A549 (cell line): Measurements from ENCODE around the gene DNAJC7.

Experiments
- CHD4 ChIP-seq: fragments of 200-600 bp; sonication (generic); IDR thresholded peaks from 2 replicates; pipeline ENCODE4 v1.6.1; 2016; ENCODE audit warnings: antibody characterized with exemption, mild to moderate bottlenecking, borderline replicate concordance
- EHMT2 ChIP-seq: fragments of 200-600 bp; sonication (generic); IDR thresholded peaks from 2 replicates; pipeline ENCODE4 v1.6.1; 2016; ENCODE audit warnings: antibody characterized with exemption, low read depth, mild to moderate bottlenecking, moderate library complexity
- MYC ChIP-seq: IDR thresholded peaks from 2 replicates; pipeline ENCODE4 v1.6.1; 2012; ENCODE audit warnings: mild to moderate bottlenecking, inconsistent platforms, low read length, improper control_type of control experiment, borderline replicate concordance
- RAD21 ChIP-seq, 2 experiments: fragments of >200 bp in 1 of 2; sonication (Bioruptor Twin) in 1 of 2; formaldehyde crosslinking in 1 of 2; IDR thresholded peaks in 1 of 2; conservative IDR thresholded peaks in 1 of 2; 2 replicates in 1 of 2; 3 replicates in 1 of 2; pipeline ENCODE4 v1.6.1; 2012 to 2018; ENCODE audit warnings: inconsistent platforms in 1 of 2
- RFX5 ChIP-seq: fragments of 450-650 bp; IDR thresholded peaks from 2 replicates; pipeline ENCODE4 v1.7.1; 2014; ENCODE audit warnings: antibody characterized with exemption, mild to moderate bottlenecking, moderate library complexity
- SREBF2 ChIP-seq: fragments of 450-650 bp; IDR thresholded peaks from 2 replicates; pipeline ENCODE4 v1.6.1; 2014; ENCODE audit warnings: mild to moderate bottlenecking, moderate library complexity
- TF ChIP-seq, protein P1 (sequence below): fragments of >200 bp; sonication (Bioruptor Twin); formaldehyde crosslinking; IDR thresholded peaks from 3 replicates; pipeline ENCODE4 v1.5.1; 2016
- TF ChIP-seq, protein P2 (sequence below): fragments of 450-650 bp; IDR thresholded peaks from 2 replicates; pipeline ENCODE4 v1.6.1; 2014; ENCODE audit warnings: antibody characterized with exemption

DNA sequence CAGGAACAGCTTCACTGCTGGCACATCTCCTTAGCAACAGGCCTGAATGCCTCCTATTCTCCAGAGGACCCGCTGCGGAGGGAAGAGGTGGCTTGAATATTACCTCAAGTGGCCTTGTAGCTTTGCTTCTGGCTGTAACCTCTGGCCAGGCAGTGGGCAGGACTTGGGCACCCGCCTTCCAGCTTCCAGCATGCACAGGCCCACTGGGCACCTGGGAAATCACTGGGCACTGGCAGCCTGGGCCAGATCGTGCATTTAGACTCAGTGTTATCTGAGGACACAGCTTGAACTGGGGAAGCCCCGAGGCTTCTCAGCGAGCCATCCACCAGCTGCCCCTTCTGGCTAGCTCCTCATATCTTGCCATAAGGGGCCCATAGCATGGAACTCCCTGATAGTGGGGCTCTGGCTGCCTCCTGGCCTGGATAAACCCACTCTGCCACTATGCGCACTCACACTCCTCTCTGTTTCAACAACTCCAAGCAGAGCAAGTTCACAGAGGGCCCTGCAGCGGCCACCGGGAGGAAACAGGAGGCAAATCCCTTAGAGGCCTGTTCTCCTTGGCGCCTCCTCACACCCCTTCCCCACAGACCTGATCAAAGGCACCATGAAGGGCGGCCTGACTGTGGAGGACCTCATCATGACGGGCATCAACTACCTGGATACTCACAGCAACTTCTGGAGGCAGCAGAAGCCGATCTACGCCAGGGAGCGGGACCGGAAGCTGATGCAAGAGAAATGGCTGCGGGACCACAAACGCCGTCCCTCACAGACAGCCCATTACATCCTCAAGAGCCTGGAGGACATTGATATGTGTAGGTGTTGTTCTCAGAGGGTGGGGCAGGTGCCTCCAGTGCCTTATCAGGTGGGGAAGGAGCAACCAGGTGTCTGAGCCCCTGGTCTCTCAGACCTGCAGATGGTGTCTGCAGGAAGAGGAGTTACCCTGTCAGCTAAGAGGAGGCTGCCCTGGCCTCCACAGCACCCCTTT is 79.0 kb downstream of the DNAJC7 start:
- TF ChIP-seq RAD21 (conservative IDR thresholded peaks at IDR 0.05 in 1 of 2, IDR thresholded peaks at IDR 0.05 in 1 of 2) (no peak), RFX5 (no peak), EHMT2 (no peak), SREBF2 (no peak), CHD4 (no peak), MYC (no peak)
- TF ChIP-seq, protein P1, sequence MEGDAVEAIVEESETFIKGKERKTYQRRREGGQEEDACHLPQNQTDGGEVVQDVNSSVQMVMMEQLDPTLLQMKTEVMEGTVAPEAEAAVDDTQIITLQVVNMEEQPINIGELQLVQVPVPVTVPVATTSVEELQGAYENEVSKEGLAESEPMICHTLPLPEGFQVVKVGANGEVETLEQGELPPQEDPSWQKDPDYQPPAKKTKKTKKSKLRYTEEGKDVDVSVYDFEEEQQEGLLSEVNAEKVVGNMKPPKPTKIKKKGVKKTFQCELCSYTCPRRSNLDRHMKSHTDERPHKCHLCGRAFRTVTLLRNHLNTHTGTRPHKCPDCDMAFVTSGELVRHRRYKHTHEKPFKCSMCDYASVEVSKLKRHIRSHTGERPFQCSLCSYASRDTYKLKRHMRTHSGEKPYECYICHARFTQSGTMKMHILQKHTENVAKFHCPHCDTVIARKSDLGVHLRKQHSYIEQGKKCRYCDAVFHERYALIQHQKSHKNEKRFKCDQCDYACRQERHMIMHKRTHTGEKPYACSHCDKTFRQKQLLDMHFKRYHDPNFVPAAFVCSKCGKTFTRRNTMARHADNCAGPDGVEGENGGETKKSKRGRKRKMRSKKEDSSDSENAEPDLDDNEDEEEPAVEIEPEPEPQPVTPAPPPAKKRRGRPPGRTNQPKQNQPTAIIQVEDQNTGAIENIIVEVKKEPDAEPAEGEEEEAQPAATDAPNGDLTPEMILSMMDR: no peak
- TF ChIP-seq, protein P2, sequence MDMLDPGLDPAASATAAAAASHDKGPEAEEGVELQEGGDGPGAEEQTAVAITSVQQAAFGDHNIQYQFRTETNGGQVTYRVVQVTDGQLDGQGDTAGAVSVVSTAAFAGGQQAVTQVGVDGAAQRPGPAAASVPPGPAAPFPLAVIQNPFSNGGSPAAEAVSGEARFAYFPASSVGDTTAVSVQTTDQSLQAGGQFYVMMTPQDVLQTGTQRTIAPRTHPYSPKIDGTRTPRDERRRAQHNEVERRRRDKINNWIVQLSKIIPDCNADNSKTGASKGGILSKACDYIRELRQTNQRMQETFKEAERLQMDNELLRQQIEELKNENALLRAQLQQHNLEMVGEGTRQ: no peak
